ENCODE results near the gene GBGT1.

GBGT1 gene

DNA sequence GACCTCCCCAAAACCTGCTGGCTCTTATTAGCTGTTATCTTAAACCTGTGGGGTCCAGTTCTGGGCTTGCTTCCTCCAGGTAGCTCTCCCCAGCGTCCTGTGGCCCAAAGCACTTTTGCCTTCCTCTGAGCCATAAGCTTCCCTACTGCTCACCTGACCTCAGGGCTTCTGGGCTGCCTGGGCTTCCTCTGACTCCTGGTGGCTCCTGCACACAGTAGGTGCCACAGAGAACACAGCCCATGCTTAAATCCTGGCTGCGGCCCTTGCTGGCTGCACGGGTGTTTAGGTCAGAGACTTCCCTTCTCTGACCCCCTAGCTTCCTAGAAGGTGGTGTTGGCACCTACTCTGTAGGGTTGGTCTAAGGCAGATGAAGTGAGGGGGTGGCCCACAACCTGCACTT lies 45.1 kb downstream of the GBGT1 start:
- no peak for TF ChIP-seq CTCF (IDR thresholded peaks at IDR 0.05; ENCODE audit: control insufficient read depth, insufficient read depth, low read depth, low read length, missing control alignments)
- no peak overlapping the region for H3K4me3 ChIP-seq (ENCODE audit: control insufficient read depth, low read depth, low read length)
- no peak for DNase-seq (ENCODE audit: low read depth)

DNA sequence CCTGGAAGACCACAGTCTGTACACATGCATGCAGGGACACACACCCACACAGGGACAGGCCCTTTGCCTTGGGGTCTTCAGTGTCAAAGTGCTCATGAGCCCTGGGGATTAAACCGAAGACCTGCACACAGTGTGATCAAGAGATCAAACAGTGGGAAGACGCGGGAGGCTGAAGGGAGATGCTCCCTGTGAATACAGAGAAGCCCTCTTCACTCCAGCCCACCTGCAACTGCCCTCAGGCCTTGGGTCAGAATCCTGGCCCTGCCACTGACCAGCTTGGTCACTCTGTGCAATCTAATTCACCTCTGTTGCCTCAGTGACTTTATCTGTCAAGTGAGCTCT lies 45.6 kb downstream of the GBGT1 start:
- H3K4me3 ChIP-seq (ENCODE audit: control insufficient read depth, low read depth, low read length), result no peak overlapping the region
- no peak for DNase-seq (ENCODE audit: low read depth)
- TF ChIP-seq CTCF (IDR thresholded peaks at IDR 0.05; ENCODE audit: control insufficient read depth, insufficient read depth, low read depth, low read length, missing control alignments), result no peak

DNA sequence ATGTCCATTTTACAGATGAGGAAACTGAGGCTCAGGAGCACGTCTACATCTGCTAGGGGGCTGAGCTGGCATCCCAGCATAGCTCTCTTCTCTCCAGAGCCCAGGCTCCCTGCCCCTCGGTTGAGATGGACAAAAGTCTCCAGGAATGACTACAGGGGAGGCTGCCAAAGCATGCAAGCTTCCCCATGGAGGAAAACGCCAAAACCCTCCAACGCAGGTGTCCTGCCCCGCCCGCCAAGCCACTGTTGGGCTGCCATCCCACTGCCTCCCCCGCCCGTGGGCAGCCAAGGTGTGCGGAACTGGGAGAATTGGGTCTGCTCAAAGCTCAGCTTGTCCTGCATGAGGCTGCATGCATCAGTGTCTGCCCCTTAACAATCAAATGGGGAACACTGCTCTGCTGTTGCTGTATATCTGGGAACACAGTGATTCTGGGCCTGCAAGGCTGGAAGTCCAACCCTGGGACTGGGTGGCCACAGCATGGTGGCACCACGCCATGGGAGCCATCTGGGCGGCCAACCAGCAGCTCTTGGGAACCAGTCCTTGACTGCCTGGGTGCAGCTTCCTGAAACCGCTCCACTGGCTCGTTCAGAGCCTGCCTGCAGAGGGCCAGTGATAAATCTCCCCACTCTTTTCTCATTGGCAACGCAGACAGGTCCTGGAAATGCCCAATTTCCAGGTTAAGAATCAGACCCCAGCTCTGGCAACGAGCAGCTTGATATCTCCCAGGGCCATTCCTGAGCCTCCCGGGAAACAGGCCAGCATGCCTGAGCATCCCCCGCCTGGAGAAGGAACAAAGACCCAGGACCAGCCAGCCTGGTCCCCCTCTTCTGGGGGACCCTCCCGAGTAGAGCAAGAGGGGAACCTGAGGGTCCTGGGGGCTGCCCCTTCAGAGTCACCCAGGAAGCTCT lies 46.2 kb downstream of the GBGT1 start:
- DNase-seq (ENCODE audit: low read depth), result no peak
- no peak for TF ChIP-seq CTCF (IDR thresholded peaks at IDR 0.05; ENCODE audit: control insufficient read depth, insufficient read depth, low read depth, low read length, missing control alignments)
- no peak overlapping the region for H3K4me3 ChIP-seq (ENCODE audit: control insufficient read depth, low read depth, low read length)

DNA sequence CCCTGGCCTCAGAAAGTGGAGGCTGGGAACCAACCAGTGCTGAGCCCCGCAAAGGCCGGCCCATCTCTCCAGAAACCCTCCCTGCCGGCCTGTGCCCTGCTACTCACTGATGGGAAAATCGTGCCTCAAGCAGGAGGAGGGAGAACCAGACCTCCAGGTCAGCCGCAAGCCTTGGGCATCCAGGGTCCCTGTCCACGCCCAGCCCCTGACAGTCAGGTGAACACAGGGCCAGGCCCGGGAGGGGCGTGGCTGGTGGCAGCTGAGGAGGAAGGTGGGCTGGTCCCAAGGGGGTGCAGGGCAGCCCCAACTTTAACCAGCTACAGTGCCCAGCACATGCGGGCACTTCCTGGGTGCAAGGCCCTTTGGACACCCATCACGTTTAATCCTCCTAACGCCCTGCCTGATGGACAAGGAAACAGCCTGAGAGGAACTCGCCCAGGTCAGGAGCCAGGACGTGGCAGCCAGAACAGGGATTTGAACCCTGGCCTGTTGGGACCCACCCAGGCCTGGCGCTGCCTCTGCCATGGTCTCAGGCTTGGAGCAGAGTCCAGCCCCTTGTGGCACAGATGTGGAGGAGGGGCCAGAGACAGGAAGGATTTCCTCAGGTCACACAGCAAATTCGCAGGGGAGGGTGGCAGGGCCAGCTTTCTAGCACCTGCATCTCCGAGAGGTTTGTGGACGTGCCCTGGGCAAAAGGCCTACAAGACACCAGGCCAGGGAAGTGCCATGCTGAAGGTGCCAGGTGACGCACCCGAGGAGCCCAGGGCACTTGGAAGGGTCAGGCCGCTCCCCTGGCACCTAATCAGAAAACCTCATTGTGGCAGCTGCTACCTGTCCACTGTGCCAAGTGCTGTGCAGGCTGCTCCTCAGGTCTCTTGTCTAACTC lies 47.1 kb downstream of the GBGT1 start:
- no peak overlapping the region for H3K4me3 ChIP-seq (ENCODE audit: control insufficient read depth, low read depth, low read length)
- no peak for TF ChIP-seq CTCF (IDR thresholded peaks at IDR 0.05; ENCODE audit: control insufficient read depth, insufficient read depth, low read depth, low read length, missing control alignments)
- no peak for DNase-seq (ENCODE audit: low read depth)

- no peak overlapping the region for H3K4me3 ChIP-seq (ENCODE audit: control insufficient read depth, low read depth, low read length)
- no peak for TF ChIP-seq CTCF (IDR thresholded peaks at IDR 0.05; ENCODE audit: control insufficient read depth, insufficient read depth, low read depth, low read length, missing control alignments)
- DNase-seq (ENCODE audit: low read depth), result no peak
These were observed 47.9 kb downstream of the GBGT1 start for GRCh38 chr9:133115604-133116345.

DNA sequence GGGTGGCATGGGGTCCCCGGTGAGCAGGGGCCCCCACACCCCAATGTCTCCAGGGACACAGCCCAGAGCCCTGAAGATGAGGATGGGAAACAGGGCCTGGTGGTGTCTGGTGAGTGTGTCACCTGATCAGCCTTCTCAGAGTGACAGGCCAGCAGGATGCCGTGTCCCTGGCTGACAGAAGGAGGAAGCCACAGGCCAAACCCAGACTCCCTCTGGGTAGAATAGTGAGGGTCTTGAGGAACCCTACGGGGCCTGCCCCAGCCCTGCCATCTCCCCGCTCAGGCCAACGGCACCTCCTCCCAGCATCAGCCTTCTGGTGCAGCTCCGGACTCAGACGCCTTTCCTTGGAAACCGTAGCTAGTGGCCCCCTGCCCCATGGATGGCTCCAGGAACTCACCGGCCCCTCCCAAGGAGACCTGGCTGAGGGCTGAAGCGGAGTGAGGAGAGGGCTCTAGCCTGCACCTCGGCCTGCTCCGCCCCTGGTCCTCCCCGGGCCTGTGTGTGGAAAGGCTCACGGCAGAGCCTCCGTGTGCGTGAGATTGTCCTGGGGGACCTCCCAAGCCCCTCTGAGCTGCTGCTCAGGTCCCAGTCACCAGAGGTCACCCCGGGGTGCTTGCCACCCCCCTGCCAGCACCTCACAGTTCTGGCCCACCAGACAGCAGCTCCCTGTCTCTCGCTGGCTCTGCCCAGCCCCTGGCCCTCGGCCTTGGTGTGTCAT lies 48.7 kb downstream of the GBGT1 start:
- no peak for TF ChIP-seq CTCF (IDR thresholded peaks at IDR 0.05; ENCODE audit: control insufficient read depth, insufficient read depth, low read depth, low read length, missing control alignments)
- DNase-seq (ENCODE audit: low read depth), result no peak
- H3K4me3 ChIP-seq (ENCODE audit: control insufficient read depth, low read depth, low read length), result no peak overlapping the region

All from AG09309 (cell line).